Measurements from ENCODE around the gene ARHGEF38.

DNA sequence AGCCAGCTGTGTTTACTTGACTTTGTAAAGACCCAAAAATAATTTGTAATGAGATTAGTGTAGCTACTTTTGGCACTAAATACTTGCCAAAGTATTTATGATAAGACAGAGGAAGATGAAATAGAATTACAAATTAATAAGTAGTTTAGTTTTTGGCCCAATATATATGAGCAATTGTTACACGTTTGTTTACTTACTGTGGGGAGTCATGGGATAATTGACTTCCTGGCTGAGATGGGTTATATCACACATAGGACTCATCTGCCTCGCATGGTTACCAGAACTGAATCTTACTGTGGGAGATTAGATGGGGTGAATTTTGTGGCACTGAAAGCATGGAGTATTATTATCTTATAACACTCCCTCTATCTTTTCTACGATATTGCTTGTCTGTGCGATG, 89.4 kb downstream of the ARHGEF38 start:
- no peak for TF ChIP-seq CEBPB (IDR thresholded peaks at IDR 0.05)
- TF ChIP-seq EP300 (IDR thresholded peaks at IDR 0.05; ENCODE audit: borderline replicate concordance), result no peak
- no peak for TF ChIP-seq EGR1 (IDR thresholded peaks at IDR 0.05)
- no peak for TF ChIP-seq YY1 (IDR thresholded peaks at IDR 0.05; ENCODE audit: low read depth)
- TF ChIP-seq RAD21 (IDR thresholded peaks at IDR 0.05; ENCODE audit: low read depth), result no peak
- TF ChIP-seq NFIC (IDR thresholded peaks at IDR 0.05), result no peak
- TF ChIP-seq, protein P1, sequence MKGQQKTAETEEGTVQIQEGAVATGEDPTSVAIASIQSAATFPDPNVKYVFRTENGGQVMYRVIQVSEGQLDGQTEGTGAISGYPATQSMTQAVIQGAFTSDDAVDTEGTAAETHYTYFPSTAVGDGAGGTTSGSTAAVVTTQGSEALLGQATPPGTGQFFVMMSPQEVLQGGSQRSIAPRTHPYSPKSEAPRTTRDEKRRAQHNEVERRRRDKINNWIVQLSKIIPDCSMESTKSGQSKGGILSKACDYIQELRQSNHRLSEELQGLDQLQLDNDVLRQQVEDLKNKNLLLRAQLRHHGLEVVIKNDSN (IDR thresholded peaks at IDR 0.05), result no peak
- TF ChIP-seq CREB1 (IDR thresholded peaks at IDR 0.05; ENCODE audit: low read depth), result no peak
- no peak for TF ChIP-seq TCF12 (IDR thresholded peaks at IDR 0.05; ENCODE audit: low read depth)
- TF ChIP-seq FOXM1 (IDR thresholded peaks at IDR 0.05; ENCODE audit: borderline replicate concordance, low read depth), result no peak
- TF ChIP-seq, protein P2, sequence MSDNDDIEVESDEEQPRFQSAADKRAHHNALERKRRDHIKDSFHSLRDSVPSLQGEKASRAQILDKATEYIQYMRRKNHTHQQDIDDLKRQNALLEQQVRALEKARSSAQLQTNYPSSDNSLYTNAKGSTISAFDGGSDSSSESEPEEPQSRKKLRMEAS (IDR thresholded peaks at IDR 0.05), result no peak
- TF ChIP-seq, protein P3, sequence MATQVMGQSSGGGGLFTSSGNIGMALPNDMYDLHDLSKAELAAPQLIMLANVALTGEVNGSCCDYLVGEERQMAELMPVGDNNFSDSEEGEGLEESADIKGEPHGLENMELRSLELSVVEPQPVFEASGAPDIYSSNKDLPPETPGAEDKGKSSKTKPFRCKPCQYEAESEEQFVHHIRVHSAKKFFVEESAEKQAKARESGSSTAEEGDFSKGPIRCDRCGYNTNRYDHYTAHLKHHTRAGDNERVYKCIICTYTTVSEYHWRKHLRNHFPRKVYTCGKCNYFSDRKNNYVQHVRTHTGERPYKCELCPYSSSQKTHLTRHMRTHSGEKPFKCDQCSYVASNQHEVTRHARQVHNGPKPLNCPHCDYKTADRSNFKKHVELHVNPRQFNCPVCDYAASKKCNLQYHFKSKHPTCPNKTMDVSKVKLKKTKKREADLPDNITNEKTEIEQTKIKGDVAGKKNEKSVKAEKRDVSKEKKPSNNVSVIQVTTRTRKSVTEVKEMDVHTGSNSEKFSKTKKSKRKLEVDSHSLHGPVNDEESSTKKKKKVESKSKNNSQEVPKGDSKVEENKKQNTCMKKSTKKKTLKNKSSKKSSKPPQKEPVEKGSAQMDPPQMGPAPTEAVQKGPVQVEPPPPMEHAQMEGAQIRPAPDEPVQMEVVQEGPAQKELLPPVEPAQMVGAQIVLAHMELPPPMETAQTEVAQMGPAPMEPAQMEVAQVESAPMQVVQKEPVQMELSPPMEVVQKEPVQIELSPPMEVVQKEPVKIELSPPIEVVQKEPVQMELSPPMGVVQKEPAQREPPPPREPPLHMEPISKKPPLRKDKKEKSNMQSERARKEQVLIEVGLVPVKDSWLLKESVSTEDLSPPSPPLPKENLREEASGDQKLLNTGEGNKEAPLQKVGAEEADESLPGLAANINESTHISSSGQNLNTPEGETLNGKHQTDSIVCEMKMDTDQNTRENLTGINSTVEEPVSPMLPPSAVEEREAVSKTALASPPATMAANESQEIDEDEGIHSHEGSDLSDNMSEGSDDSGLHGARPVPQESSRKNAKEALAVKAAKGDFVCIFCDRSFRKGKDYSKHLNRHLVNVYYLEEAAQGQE (IDR thresholded peaks at IDR 0.05; ENCODE audit: low read depth), result no peak
- TF ChIP-seq TEAD4 (IDR thresholded peaks at IDR 0.05), result no peak
